Fibroblast of villous mesenchyme (primary cell): ENCODE results near the gene TWIST2. TPM values are rescaled to one million over a fixed set of nuclear protein-coding genes. Genes with fewer than 3 reads are reported as not detected.

Experiments
- DNase-seq: peaks from one replicate; pipeline ENCODE4 v3.0.0-alpha.2; 2010; ENCODE audit warnings: low read depth
- H3K4me3 ChIP-seq: 2 replicates; pipeline ENCODE4 v1.5.1; 2011; ENCODE audit warnings: low read depth, mild to moderate bottlenecking, low read length
- CTCF ChIP-seq: IDR thresholded peaks from 2 replicates; pipeline ENCODE4 v1.5.1; 2012; ENCODE audit warnings: low read depth, mild to moderate bottlenecking, low read length; ENCODE audit not compliant: insufficient read depth
- total RNA-seq: library from RNA; depleted of rRNA; stranded (reverse); fragments of >200 nt; gene quantifications from 2 replicates; pipeline ENCODE4 v1.2.3, GENCODE V29; 2012

TWIST2 gene
- total RNA-seq = 47.4 and 58.7 TPM in 2 replicates

GRCh38 chr2:238847841-238848690 is at the start of gene TWIST2:
Gene TWIST2 (plus strand): TSS chr2:238848085. CDS start chr2:238848216, 131 bp downstream.
- DNase-seq = peak; percentile 96
- H3K4me3 ChIP-seq = peak within 1 kb of the TSS; percentile 83
- no peak for TF ChIP-seq CTCF

- TF ChIP-seq CTCF = no peak
- H3K4me3 ChIP-seq = no peak overlapping the region
- no peak for DNase-seq
These were observed 46.1 kb upstream of the TWIST2 start for GRCh38 chr2:238801791-238802190.

GRCh38 chr2:238802957-238803356 is 44.9 kb upstream of the TWIST2 start:
- no peak for TF ChIP-seq CTCF
- no peak overlapping the region for H3K4me3 ChIP-seq
- DNase-seq = no peak

- no peak for DNase-seq
- TF ChIP-seq CTCF = no peak
- no peak overlapping the region for H3K4me3 ChIP-seq
These were observed 43.7 kb upstream of the TWIST2 start for GRCh38 chr2:238803996-238804870.

GRCh38 chr2:238808761-238809160 is 39.1 kb upstream of the TWIST2 start:
- no peak for TF ChIP-seq CTCF
- no peak for DNase-seq
- H3K4me3 ChIP-seq = no peak overlapping the region

- no peak overlapping the region for H3K4me3 ChIP-seq
- TF ChIP-seq CTCF = no peak
- no peak for DNase-seq
These were observed 37.6 kb upstream of the TWIST2 start for GRCh38 chr2:238810321-238810720.
